CD4-positive, alpha-beta T cell treated with Interleukin-15 for 1 hour (primary cell): ENCODE data around the gene HOXA10.

Source experiments
- DNase-seq: peaks from one replicate; pipeline ENCODE4 v3.0.0-alpha.2; 2020

The HOXA10 gene

DNA sequence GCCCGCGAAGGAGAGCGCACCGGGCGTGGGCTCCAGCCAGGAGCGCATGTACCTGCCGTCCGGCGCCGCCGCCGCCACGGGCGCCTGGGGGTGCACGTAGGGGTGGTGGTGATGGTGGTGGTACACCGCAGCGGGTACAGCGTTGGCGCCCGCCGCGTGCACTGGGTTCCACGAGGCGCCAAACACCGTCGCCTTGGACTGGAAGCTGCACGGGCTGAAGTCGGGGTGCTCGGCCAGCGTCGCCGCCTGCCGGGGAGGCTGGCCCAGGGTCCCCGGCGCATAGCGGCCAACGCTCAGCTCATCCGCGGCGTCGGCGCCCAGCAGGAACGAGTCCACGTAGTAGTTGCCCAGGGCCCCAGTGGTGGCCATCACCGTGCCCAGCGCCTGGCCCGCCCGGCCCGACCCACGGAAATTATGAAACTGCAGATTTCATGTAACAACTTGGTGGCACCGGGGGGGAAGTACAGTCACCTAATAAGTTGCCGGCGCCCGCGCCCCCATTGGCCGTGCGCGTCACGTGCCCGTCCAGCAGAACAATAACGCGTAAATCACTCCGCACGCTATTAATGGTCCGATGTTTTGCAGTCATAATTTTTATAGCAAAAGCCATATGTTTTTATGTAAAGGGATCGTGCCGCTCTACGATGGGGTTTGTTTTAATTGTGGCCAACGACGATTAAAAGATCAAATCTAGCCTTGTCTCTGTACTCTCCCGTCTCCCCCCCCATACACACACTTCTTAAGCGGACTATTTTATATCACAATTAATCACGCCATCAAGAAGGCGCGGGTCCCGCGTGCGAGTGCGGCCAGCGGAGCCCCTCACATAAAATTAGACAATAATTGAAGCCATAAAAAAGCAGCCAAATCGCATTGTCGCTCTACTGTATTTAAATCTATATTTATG, 8.8 kb downstream of the HOXA10 start, which contains the start of gene HOXA9:
Gene HOXA9, minus strand, starts transcription at position 449 of the 907 bp plus-strand sequence. Its CDS starts 80 bp downstream, at position 369.
- peak; percentile 63 for DNase-seq

DNA sequence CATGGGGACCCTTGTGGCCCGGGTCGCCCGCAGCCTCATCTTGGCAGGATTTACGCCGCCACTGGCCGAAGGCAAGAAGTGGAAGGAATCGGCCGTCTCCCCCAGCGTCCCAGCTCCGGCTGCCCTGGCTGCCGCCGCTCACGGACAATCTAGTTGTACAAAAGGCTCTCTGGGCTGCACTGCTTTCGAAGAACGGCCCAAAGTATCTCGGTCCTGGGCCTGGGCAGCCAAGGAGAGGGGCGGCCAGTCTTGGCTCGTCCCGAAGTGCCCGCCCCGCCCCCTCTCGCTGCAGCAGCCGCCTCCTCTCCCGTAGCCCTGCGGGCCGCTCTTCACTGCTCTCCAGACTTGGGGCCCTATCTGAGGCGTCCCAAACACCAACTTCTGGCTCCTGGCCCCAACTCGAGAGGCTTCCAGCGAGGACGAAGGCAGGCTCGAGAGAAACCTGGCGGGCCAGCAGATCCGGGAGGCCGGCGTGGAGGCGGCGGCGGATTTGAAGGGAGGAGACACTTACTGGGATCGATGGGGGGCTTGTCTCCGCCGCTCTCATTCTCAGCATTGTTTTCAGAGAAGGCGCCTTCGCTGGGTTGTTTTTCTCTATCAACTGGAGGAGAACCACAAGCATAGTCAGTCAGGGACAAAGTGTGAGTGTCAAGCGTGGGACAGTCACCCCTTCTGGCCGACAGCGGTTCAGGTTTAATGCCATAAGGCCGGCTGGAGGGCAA, 9.6 kb downstream of the HOXA10 start:
- peak; percentile 17 for DNase-seq

DNA sequence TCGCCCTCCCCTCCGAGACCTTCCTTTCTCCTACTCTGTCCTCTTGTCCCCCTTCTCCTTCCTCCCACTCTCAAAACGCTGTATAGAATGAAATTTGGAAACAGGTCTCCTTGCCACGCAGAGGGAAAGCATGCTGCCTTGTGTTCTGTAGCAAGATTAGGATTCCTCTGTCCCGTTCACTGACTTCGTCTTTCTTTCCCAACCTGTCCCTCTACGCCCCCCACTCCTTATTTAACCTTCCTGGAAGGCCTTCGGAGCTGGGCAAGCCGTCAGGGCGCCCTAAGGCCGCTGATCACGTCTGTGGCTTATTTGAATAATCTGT, 10.1 kb downstream of the HOXA10 start:
- no peak for DNase-seq

DNA sequence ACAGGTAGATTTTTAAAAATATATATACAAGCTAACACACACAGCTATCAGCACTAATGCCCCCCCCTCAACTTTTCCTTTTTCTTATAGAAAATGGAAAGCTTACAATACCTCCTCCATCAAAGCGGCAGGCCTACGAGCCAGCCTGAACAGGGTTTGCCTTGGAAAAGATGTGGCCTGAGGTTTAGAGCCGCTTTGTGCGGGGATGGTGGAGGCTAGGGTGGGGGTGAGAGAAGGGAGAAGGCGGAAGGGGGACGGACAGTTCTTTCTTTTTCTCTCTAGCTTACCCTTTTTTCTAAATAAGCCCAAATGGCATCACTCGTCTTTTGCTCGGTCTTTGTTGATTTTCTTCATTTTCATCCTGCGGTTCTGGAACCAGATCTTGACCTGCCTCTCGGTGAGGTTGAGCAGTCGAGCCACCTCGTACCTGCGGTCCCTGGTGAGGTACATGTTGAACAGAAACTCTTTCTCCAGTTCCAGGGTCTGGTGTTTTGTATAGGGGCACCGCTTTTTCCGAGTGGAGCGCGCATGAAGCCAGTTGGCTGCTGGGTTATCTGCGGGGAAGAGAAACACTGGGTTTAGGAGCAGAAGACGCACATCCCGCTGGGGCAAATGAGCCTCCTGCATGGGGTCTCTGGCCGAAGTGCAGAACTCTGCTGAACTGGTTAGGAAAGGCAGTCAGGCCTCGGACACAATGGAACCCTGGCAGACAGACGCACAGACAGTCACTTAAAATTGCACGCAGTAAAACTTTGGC, 10.7 kb downstream of the HOXA10 start:
- peak; percentile 14 for DNase-seq

DNA sequence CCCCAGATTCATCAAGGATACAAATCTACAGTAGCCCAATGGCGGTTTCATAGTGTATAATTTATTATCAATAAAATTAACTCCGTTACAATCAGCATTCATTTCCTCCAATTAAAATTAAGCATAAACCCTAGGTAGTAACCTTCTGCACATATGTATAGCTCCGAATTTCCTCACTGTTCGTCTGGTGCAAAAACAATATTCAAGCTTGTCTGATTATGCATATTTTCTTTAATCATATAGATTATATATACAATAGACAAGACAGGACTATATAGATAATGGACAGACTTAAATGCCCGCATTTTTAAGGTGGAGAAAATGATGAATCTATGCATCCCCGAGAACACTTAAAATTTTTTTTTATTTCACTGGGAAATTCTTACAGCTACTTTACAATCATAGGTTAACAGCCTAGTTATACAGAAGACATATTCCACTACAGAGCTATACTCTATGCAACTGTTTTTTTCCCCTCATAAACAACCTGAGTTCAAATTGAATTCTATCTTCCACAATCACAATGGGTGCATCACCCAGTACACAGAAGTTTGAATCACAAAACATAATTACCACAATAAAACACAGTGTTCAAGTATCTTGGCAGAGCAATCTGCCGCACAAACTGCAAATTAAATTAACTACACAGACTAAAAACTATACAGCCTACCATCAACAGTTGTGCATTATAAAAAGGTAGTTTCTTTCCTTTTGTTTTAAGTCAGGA, 11.4 kb downstream of the HOXA10 start:
- no peak for DNase-seq

DNA sequence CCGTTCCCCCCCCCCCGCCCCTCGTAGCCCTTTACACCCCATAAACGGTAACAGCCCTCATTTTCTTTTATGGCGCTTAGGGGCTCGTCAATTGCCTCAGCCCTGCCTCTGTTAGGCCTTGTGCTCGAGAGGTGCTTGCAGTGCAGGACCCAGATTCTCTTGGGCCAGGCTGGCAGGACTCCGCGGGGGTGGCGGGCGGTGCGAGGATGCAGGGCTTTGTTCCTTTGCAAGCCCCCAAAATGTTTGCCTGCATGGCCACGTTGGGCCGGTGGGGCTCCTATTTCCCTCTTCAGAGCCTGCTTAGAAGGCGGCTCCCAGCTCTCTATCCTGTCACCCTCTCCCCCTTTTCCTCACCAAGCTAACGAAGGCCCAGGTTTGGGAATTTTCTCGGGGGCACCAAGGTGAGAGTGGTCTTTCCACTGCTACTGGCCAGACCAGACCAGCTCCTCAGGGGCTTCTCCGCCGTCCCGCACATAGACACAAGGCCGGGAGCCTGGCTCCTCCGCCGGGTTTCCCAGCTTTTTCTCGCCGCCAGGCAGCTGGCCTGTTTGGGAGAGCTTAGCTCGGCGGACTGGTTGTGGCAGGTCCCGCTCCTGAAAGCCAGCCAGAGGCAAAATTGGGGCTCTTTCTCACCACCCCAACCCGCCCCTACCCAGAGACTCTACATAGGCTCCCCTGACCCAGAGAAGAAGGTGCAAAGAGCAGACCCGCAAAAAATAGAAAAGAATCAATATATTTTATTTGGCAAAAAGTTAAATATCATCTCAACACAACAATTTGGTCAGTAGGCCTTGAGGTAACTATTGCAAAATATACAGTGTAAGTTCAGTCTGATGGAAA, 12.2 kb downstream of the HOXA10 start:
- DNase-seq: peak; percentile 13

DNA sequence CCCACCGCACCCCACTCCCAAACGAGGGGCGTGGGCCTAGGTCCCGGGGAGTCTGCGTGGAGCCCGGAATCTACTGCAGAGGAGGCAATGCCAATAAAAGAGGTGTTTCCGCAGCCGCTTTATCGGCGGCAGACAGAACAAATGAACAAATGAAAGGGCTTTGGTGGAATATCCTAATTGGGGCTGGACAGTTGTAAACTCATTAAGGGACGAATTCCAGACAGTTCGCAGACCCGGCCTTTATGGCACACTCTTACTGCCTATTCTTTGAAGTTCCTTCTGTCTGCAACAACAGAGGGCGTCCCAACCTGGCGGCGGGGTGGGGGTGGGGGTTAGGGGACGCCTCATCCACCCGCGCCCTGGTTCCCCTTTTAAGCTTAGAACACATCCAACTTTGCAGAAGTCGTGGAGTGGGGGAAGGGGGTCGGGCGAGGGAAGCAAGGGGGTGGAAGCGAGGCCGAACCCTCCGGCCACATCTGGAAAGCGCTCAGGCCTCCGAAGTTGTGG, 12.9 kb downstream of the HOXA10 start:
- peak; percentile 47 for DNase-seq

DNA sequence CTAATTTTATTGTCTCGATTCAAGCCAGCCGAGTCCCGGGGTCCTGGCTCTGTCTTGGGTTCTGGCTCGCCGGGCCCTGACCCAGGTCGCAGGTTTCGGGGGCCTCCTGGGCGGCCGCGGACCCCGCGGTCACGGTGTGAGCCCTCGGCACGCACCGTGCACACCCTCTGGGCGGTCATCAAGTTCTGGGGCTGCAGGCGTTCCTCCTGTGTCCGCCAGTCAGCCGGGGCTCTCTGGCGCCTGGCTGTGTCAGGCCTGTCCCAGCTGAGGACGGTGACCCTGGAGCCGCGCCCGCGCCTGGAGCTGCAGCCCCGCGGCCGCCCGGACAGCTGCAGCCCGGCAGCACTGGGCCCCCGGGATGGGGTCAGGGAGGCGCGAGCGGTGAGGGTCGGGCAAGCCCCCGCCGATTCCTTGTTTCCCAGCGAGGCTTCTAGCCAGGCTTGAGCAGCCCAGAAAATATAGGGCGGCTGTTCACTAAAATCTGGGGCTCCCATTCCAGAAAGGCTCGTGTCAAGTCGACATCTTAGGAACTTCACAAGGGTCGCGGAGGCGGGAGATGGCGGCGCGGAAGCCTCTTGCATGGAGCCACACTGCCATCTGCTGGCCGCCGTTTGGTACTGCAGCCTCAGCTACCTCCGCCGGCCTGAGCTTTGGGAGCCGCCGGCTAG, 13.4 kb downstream of the HOXA10 start:
- DNase-seq: peak; percentile 80

DNA sequence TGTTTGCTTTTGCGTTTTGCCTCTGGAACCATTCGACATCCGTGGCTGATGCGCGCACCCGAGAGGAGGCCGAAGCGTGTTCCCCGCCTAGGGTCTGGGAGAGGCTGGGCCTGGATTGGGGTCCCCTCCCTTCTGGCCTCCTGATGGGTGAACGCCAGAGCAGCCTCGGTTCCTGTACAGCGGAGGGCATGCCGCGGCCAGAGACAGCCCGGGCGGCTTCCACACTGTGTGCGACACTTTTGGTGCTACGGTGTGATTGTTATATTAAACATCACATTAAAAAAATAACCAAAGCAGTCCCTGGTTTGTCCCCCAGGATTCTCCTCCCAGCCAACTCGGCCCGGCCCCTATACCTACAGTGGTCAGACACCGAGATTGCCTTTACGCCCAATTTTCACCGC, 14.0 kb downstream of the HOXA10 start:
- peak; percentile 15 for DNase-seq

DNA sequence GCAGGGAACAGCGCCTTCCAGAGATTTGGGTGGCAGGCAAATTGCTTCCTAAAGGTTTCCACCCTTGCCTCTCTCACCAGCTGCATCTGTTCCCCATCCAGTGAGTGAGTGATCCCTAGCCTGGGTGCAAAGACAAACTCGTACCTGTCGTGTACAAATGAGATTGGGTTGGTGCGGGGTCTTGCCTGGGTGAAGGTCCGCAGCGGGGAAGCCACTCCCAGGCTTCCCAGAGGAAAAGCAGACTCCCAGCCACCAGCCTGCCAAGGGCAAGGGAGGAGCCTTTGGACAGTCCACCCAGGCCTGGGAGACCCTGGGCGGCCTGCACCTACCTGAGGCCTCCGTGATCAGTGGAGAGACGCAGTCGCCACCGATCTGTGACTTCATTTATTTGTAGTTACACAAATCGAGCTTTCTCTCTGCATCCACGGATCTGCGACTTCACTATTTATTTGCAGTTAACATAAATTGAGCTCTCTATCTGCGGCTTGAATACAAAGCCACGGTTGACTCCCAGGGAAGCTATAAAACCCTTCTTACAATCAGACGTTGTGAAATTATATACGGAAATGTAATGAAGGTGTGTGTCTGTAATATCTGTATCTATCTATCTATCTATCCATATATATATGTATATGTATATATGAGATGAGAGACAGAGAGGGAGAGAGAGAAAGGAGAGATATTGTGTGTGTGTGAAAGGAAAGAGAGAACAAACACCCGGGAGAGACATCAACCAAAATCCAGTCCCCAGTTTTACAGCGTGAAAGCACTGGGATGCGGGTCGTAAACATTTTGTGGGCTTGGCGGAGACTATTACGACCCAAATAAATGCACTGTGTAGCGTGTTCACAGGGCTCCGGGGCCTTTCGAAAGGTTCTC, 14.6 kb downstream of the HOXA10 start:
- DNase-seq: peak; percentile 11

DNA sequence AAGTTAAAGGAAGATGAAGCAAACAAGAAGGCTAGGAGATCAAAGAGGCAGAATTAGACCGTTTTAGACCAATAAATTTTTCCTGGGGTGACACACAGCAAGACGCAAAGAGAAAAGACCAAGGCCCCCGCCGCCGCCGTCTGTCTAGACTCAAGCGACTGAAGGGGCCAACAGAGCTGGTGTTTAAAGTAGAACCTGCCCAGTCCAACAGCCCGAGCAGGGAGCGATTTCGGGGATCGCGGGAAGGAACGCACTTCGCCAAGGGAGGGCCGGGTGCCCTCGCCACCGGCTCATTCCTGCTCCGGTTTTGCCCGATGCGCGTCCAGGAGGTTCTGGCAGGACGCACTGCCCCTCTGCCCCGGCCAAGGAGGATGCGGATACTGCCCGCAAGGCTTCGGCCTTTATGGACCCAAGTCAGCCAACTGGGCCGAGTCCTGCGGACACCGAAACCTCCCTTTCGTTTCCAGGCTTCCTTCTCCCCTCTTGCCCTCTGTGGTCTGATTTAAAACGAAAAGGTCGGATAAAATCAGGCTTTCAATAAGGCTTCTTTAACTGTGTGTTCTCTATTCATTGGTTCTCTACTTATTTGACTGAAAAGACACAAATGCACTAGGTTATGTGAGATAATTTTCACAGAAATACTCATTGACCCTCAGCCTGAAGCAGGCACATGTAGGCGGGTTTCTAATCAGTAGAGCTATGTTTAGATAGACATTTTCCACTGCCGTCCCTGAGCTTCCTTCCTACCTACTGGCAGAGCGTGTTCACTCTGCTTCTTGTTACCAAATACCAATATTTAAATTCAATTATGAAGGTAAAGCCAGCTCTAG, 15.5 kb downstream of the HOXA10 start:
- peak; percentile 14 for DNase-seq

DNA sequence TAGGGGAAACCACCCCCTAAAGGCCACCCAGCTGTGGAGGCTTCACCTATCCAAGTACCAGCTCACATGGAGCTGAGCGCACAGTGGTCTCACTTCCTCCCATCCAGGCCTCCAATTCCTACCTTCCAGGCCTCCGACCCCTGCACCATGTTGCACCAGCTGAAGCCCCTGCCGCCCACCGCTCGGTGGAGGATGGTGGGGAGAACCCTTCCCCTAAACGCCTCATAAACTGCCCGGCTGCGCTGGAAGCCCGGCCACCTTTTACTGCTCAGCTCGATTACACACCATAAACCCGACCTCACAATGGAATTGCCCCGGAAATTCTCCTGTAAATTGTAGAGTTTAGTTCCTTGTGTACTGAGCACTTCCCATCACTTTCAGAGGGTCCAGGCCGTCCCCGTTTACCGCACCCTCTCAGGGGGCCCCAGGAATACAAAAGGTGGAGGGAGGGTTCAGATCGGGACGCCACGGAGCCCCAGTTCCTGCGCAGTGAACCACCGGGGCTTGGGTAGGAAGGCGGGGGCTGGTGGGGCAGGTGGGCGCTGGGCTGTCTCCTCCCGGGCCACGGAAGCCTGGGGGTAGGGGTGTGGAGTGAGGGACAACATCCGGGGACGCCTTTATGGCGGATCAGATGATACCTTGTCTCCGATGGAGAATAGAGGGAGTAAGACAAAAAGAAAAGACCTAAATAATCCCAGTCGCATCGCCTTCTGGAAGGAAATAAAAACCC, 16.3 kb downstream of the HOXA10 start:
- DNase-seq: peak; percentile 5

DNA sequence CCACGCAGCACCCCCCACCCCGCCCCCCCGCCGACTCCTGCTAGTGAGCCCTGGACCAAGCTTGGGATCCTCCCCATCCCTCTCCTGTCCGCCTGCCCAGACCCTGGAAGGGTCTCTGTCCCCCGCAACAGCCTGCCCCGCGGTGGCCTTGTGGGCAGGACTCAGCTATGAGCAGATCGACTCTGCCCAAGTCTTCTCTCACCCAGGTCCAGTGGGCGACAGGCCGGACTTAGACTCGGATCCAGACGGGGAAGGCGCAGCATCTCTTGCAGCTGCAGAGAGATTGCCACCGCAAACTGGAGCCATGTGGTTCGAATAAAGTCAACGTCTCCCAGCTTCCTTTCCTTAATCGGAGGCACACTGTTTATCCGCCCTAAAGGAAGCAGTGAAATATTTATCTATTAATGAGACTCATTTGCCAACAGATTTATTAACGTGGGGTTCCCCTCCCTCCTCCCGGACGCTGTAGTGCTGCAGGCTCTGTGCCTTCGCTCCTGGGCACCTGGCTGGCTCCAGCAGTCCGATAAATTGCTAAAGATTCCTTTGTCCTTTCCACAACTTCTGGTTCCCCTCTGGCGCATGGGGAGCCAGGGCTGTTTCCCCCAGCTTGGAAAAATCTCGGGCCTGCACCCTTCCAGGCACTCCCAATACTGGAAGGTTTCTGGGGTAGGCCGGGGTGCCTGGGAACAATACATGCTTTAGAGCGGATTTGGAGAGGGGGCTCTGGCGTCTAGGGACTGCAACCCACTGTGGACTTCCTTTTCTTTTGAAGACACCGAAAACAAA, 17.0 kb downstream of the HOXA10 start:
- DNase-seq: peak; percentile 15

DNA sequence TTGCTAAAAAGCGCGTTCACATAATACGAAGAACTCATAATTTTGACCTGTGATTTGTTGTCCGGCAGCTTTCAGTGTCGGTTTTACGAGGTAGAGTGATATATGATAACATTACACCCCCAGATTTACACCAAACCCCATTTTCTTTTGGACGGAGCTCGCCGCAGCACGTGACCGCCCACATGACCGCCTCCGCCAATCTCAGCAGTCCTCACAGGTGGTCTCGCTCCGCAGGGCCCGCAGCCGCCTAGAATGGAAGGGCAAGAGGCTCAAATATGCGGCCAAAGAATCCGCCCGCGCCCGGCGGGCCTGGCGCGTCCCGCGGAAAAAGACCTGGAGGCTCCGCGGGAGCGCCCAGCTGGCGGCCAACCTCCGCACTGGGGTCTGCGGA, 17.6 kb downstream of the HOXA10 start, which contains the start of gene HOXA7:
Gene HOXA7, minus strand, starts transcription at position 168 of the 391 bp plus-strand sequence. Its CDS starts 130 bp downstream, at position 38.
- DNase-seq: no peak

DNA sequence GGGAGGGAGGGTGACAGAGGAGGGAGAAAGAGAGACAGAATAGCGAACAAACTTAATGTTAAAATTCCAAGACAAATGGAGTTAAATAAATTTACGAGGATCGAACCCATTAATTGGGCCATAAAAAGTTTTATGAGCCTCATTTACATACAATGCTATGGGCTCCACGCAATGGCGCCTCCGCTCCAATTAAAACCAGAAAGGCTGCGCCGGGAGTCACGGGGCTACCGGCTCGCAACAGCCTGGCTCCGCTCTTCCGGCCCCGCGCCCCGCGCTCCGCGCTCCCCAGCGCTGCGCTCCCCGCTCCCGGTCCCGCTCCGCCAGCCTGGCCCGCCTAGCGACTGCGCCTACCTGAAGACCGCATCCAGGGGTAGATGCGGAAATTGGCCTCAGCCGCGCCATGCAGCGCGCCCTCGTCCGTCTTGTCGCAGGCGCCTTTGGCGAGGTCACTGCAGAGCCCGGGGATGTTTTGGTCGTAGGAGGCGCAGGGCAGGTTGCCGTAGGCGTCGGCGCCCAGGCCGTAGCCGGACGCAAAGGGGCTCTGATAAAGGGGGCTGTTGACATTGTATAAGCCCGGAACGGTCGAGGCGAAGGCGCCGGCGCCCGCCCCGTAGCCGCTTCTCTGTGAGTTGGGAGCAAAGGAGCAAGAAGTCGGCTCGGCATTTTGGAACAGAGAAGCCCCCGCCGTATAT, 18.2 kb downstream of the HOXA10 start:
- DNase-seq: no peak
